Endothelial cell of umbilical vein (primary cell): ENCODE data around the gene SWI5. TPM values are rescaled to one million over a fixed set of nuclear protein-coding genes. Genes with fewer than 3 reads are reported as not detected.

Experiments used
- BruUV-seq: library from RNA; stranded (reverse); fragments of 400-500 nt; replicated peaks from 2 replicates; lab custom pipeline; 2021; lab: Mats Ljungman, UMichigan
- CTCF ChIA-PET: fragments of 300-600, 350-600 bp; sonication (Branson Sonifier 250); formaldehyde crosslinking; loops from one replicate; lab custom pipeline; 2021; ENCODE audit warnings: antibody characterized with exemption, inconsistent platforms; lab: Charles Lee
- POLR2A ChIA-PET: fragments of 300-600, 350-600 bp; sonication (Branson Sonifier 250); formaldehyde crosslinking; loops from one replicate; lab custom pipeline; 2021; ENCODE audit warnings: antibody characterized with exemption, inconsistent platforms; lab: Charles Lee
- DNase-seq: peaks from one replicate; pipeline ENCODE4 v3.0.0-alpha.2; 2011; ENCODE audit warnings: low read depth, low spot score
- FAIRE-seq: peaks from 2 replicates; lab custom pipeline; 2011; peaks lifted over from hg19 to GRCh38; lab: Jason Lieb, UNC
- H2AFZ ChIP-seq: 2 replicates; pipeline ENCODE4 v1.6.0; 2012; ENCODE audit warnings: low read depth, low read length, control low read depth, inconsistent platforms
- H3K27ac ChIP-seq: 2 replicates; pipeline ENCODE4 v1.5.1; 2011; ENCODE audit warnings: low read depth, mild to moderate bottlenecking, control low read depth, low read length, moderate library complexity; ENCODE audit not compliant: insufficient read depth
- H3K27me3 ChIP-seq, 2 experiments: 2 replicates each; pipeline versions ENCODE4 v1.6.0 to v1.6.1; 2011; ENCODE audit warnings: low read length in 2 of 2, mixed read lengths in 1 of 2; ENCODE audit not compliant: control insufficient read depth in 2 of 2, insufficient read depth in 2 of 2
- H3K36me3 ChIP-seq, 2 experiments: 2 replicates in 1 of 2; 3 replicates in 1 of 2; pipeline ENCODE4 v1.5.1; 2011; ENCODE audit warnings: low read length in 2 of 2, mild to moderate bottlenecking in 1 of 2, moderate library complexity in 1 of 2; ENCODE audit not compliant: control insufficient read depth in 2 of 2, insufficient read depth in 2 of 2; ENCODE audit errors: extremely low read depth in 1 of 2
- H3K4me1 ChIP-seq: 3 replicates; pipeline ENCODE4 v1.5.1; 2011; ENCODE audit warnings: mild to moderate bottlenecking, low read length; ENCODE audit not compliant: control insufficient read depth, insufficient read depth; ENCODE audit errors: extremely low read depth
- H3K4me2 ChIP-seq: 2 replicates; pipeline ENCODE4 v1.6.1; 2011; ENCODE audit warnings: low read length, control low read depth, mixed read lengths; ENCODE audit not compliant: insufficient read depth
- H3K4me3 ChIP-seq, 3 experiments: fragments of 200-600 bp in 1 of 3; sonication (generic), shearing (Covaris generic) in 1 of 3; replicated peaks in 1 of 3; 2 replicates each; pipeline ENCODE4 v1.5.1; 2011 to 2016; ENCODE audit warnings: control low read depth in 3 of 3, low read length in 3 of 3, mild to moderate bottlenecking in 2 of 3, inconsistent platforms in 1 of 3, low read depth in 1 of 3, moderate library complexity in 1 of 3; ENCODE audit not compliant: insufficient read depth in 1 of 3
- H3K79me2 ChIP-seq: 2 replicates; pipeline ENCODE4 v1.6.0; 2012; ENCODE audit warnings: low read length, inconsistent platforms; ENCODE audit not compliant: control insufficient read depth, insufficient read depth
- H3K9ac ChIP-seq: replicated peaks from 2 replicates; pipeline ENCODE3; 2011; ENCODE audit warnings: low read length, control low read depth; ENCODE audit not compliant: insufficient read depth; ENCODE audit errors: extremely low read depth
- H3K9me1 ChIP-seq: replicated peaks from 3 replicates; pipeline ENCODE4 v1.6.0; 2011; ENCODE audit warnings: mild to moderate bottlenecking, low read length; ENCODE audit not compliant: control insufficient read depth, insufficient read depth; ENCODE audit errors: extremely low read depth
- H3K9me3 ChIP-seq: replicated peaks from 2 replicates; pipeline ENCODE4 v1.5.1; 2012; ENCODE audit warnings: low read length, inconsistent platforms; ENCODE audit not compliant: control insufficient read depth, insufficient read depth
- H4K20me1 ChIP-seq: replicated peaks from 2 replicates; pipeline ENCODE3; 2011; ENCODE audit warnings: mild to moderate bottlenecking, low read length; ENCODE audit not compliant: control insufficient read depth, insufficient read depth; ENCODE audit errors: extremely low read depth
- FOS ChIP-seq: IDR thresholded peaks from 2 replicates; pipeline ENCODE4 v1.6.1; 2011; ENCODE audit warnings: mild to moderate bottlenecking, low read length, moderate library complexity, borderline replicate concordance; ENCODE audit not compliant: insufficient read depth
- GATA2 ChIP-seq: IDR thresholded peaks from 2 replicates; pipeline ENCODE4 v1.7.0; 2011; ENCODE audit warnings: low read depth, mild to moderate bottlenecking, moderate library complexity, mixed read lengths, low read length; ENCODE audit not compliant: insufficient read length, insufficient read depth
- JUN ChIP-seq: IDR thresholded peaks from 2 replicates; pipeline ENCODE4 v1.6.1; 2011; ENCODE audit warnings: borderline replicate concordance, low read depth; ENCODE audit not compliant: insufficient read length, insufficient read depth
- MYC ChIP-seq: IDR thresholded peaks from one replicate; pipeline ENCODE4 v1.6.1; 2011; ENCODE audit warnings: mild to moderate bottlenecking, low read depth, low read length
- POLR2A ChIP-seq: IDR thresholded peaks from 2 replicates; pipeline ENCODE4 v1.6.1; 2012; ENCODE audit warnings: low read depth, mild to moderate bottlenecking, control low read depth, low read length
- POLR2AphosphoS5 ChIP-seq: IDR thresholded peaks from 2 replicates; pipeline ENCODE4 v1.6.1; 2012; ENCODE audit warnings: low read depth, mild to moderate bottlenecking, control low read depth, low read length, moderate library complexity; ENCODE audit not compliant: insufficient read depth
- dilution Hi-C: fragments of 300-500 bp; cut with MboI; formaldehyde crosslinking; loops from one replicate; pipeline ENCODE4 v1.15.0; 2019; ENCODE audit warnings: low sequenced_read_pairs; ENCODE audit not compliant: extremely low pct_ligation_motif_present
- intact Hi-C: fragments of 100-400 bp; cut with micrococcal nuclease; formaldehyde crosslinking; loops from one replicate; pipeline ENCODE4 v1.10.0; 2022
- polyA plus RNA-seq, 4 experiments: library from polyadenylated mRNA; depleted of rRNA in 3 of 4; stranded (reverse) in 3 of 4; unstranded in 1 of 4; fragments of >200 nt; gene quantifications; 2 replicates each; pipeline versions ENCODE4 v1.2.1 to v1.2.3, GENCODE V29; 2011 to 2012; ENCODE audit warnings: missing spikeins in 1 of 4
- total RNA-seq: library from RNA; stranded (reverse); gene quantifications from 2 replicates; pipeline ENCODE4 v1.2.3, GENCODE V29; 2021

SWI5 gene
- total and polyA plus RNA-seq, 2 donors (not counting 3 experiments of a cell fraction or from before 2014, with no cell fraction given) = 21.2 to 58.0 TPM

GRCh38 chr9:128280084-128280622 is 4.1 kb downstream of the SWI5 start:
- ChIA-PET POLR2A (interaction anchor here (0.7 kb wide), 1 partner anchor 74 kb away, joined by 4 read pairs; no protein-coding TSS in a partner anchor), CTCF (interaction anchor here (0.7 to 2.2 kb wide), 3 partner anchors 12 to 15 kb away, joined by 3 to 9 read pairs (median 5); no protein-coding TSS in a partner anchor)
- H3K4me1 ChIP-seq = peaks cover 31% of the 10 kb centered on the region
- dilution Hi-C loops (no loop called here), intact Hi-C loops (no loop called here)
- no peak overlapping the region for H3K27ac ChIP-seq
- no peak overlapping the region for H2AFZ ChIP-seq
- no peaks in the 10 kb centered on the region for H3K9me1 ChIP-seq
- H3K27me3 ChIP-seq = no peaks in the 10 kb centered on the region
- BruUV-seq = no TSS peak
- no peak overlapping the region for H3K9ac ChIP-seq
- no peak overlapping the region for H3K4me3 ChIP-seq
- TF ChIP-seq JUN (no peak), POLR2A (no peak), MYC (no peak), GATA2 (no peak)
- DNase-seq (no peak), FAIRE-seq (no peak)
- peaks cover 13% of the 10 kb centered on the region for H3K79me2 ChIP-seq
- peak overlapping the region; percentile 41 for H3K4me2 ChIP-seq
- peaks cover 0 to under 1% of the 10 kb centered on the region in 2 experiments for H3K36me3 ChIP-seq
- H4K20me1 ChIP-seq = no peaks in the 10 kb centered on the region
- no peaks in the 10 kb centered on the region for H3K9me3 ChIP-seq

- peaks cover 23% of the 10 kb centered on the region for H3K4me1 ChIP-seq
- H3K4me2 ChIP-seq = peak overlapping the region; percentile 55
- peak; percentile 97 for FAIRE-seq
- H3K79me2 ChIP-seq = peaks cover under 1% of the 10 kb centered on the region
- H4K20me1 ChIP-seq = no peaks in the 10 kb centered on the region
- DNase-seq = peak; percentile 58
- no peak overlapping the region for H3K4me3 ChIP-seq
- no peaks in the 10 kb centered on the region for H3K9me1 ChIP-seq
- H3K9me3 ChIP-seq = no peaks in the 10 kb centered on the region
- TF ChIP-seq POLR2A (no peak), POLR2AphosphoS5 (peak; percentile 82), GATA2 (peak; percentile 36), FOS (peak; percentile 86)
- POLR2A ChIA-PET = no interaction called here
- peaks cover 0 to 6% of the 10 kb centered on the region in 2 experiments for H3K36me3 ChIP-seq
- intact Hi-C loops (no loop called here), dilution Hi-C loops (no loop called here)
- H3K9ac ChIP-seq = no peak overlapping the region
- no peaks in the 10 kb centered on the region for H3K27me3 ChIP-seq
- no peak overlapping the region for H2AFZ ChIP-seq
- BruUV-seq = no TSS peak
- peak overlapping the region; percentile 37 for H3K27ac ChIP-seq
- CTCF ChIA-PET = interaction anchor here (0.8 to 2.4 kb wide), 3 partner anchors 12 to 59 kb away, joined by 4 to 8 read pairs (median 5); no protein-coding TSS in a partner anchor
Observed at GRCh38 chr9:128282500-128282899, 6.4 kb downstream of the SWI5 start.
